DND-41 (cell line): ENCODE data around the gene SMIM43.

Experiments used
- CTCF ChIP-seq: IDR thresholded peaks from 2 replicates; pipeline ENCODE4 v1.5.1; 2012; ENCODE audit warnings: borderline replicate concordance, low read length, moderate library complexity, mild to moderate bottlenecking; ENCODE audit not compliant: poor library complexity, severe bottlenecking; ENCODE audit errors: extremely low read depth
- EZH2 ChIP-seq: IDR thresholded peaks from 3 replicates; pipeline ENCODE4 v1.6.1; 2012; ENCODE audit warnings: borderline replicate concordance, low read depth, mild to moderate bottlenecking, moderate library complexity, low read length, inconsistent platforms; ENCODE audit not compliant: severe bottlenecking

GRCh38 chr4:121777625-121778024 lies 12.7 kb upstream of the SMIM43 start:
- no peak for TF ChIP-seq CTCF
- no peak for TF ChIP-seq EZH2
